Neural progenitor cell (in vitro differentiated cells): ENCODE results near the gene UBE2Q1. TPM values are rescaled to one million over a fixed set of nuclear protein-coding genes. Genes with fewer than 3 reads are reported as not detected.

Source experiments
- DNase-seq: peaks from one replicate; pipeline ENCODE4 v3.0.0-alpha.2; 2016; ENCODE audit warnings: low spot score
- H2AFZ ChIP-seq: fragments of 200-600 bp; sonication (generic); replicated peaks from 2 replicates; pipeline ENCODE4 v1.6.1; 2016; ENCODE audit warnings: antibody characterized with exemption
- H3F3A ChIP-seq: fragments of 200-600 bp; sonication (generic); 2 replicates; pipeline ENCODE4 v1.6.1; 2016; ENCODE audit warnings: antibody characterized with exemption, low read depth
- H3K27ac ChIP-seq: fragments of 200-600 bp; sonication (generic); 2 replicates; pipeline ENCODE4 v1.5.1; 2016; ENCODE audit warnings: mild to moderate bottlenecking
- H3K27me3 ChIP-seq: fragments of 200-600 bp; sonication (generic); 2 replicates; pipeline ENCODE4 v1.6.1; 2016; ENCODE audit warnings: mild to moderate bottlenecking, moderate library complexity
- H3K36me3 ChIP-seq: fragments of 200-600 bp; sonication (generic); 2 replicates; pipeline ENCODE4 v1.5.1; 2016
- H3K4me1 ChIP-seq: fragments of 200-600 bp; sonication (generic); 2 replicates; pipeline ENCODE4 v1.6.1; 2016; ENCODE audit warnings: mixed run types
- H3K4me2 ChIP-seq: fragments of 200-600 bp; sonication (generic); 2 replicates; pipeline ENCODE4 v1.6.1; 2016
- H3K4me3 ChIP-seq: fragments of 200-600 bp; sonication (generic); 2 replicates; pipeline ENCODE4 v1.5.1; 2016
- H3K79me2 ChIP-seq: fragments of 200-600 bp; sonication (generic); 2 replicates; pipeline ENCODE4 v1.6.1; 2016; ENCODE audit warnings: low read depth
- H3K9ac ChIP-seq: fragments of 200-600 bp; sonication (generic); 2 replicates; pipeline ENCODE4 v1.6.1; 2016
- H3K9me3 ChIP-seq: fragments of 200-600 bp; sonication (generic); 2 replicates; pipeline ENCODE4 v1.5.1; 2016; ENCODE audit warnings: low read depth
- H4K20me1 ChIP-seq: fragments of 200-600 bp; sonication (generic); 2 replicates; pipeline ENCODE4 v1.6.1; 2016; ENCODE audit warnings: low read depth
- H3K27ac Mint-ChIP-seq: 3 replicates; pipeline ENCODE4 v1.8.0; 2021; ENCODE audit warnings: mixed read lengths
- H3K27me3 Mint-ChIP-seq: 2 replicates; pipeline ENCODE4 v1.8.0; 2022; ENCODE audit warnings: low read depth, mild to moderate bottlenecking, inconsistent platforms, moderate library complexity, mixed read lengths; ENCODE audit not compliant: insufficient read depth
- H3K36me3 Mint-ChIP-seq: 3 replicates; pipeline ENCODE4 v1.8.0; 2021; ENCODE audit warnings: mixed read lengths
- H3K4me1 Mint-ChIP-seq: 3 replicates; pipeline ENCODE4 v1.8.0; 2021; ENCODE audit warnings: mixed read lengths
- H3K4me3 Mint-ChIP-seq: 3 replicates; pipeline ENCODE4 v1.8.0; 2021; ENCODE audit warnings: mild to moderate bottlenecking, moderate library complexity, mixed read lengths
- H3K9me3 Mint-ChIP-seq: 3 replicates; pipeline ENCODE4 v1.8.0; 2020; ENCODE audit warnings: mixed read lengths
- CTCF ChIP-seq: fragments of 200-600 bp; sonication (generic); IDR thresholded peaks from 2 replicates; pipeline ENCODE4 v1.5.1; 2017; ENCODE audit warnings: antibody characterized with exemption, mild to moderate bottlenecking
- EZH2 ChIP-seq: fragments of 200-600 bp; sonication (generic); IDR thresholded peaks from 2 replicates; pipeline ENCODE4 v1.6.1; 2017; ENCODE audit warnings: antibody characterized with exemption, mild to moderate bottlenecking, moderate library complexity
- EZH2phosphoT487 ChIP-seq: fragments of 200-600 bp; sonication (generic); IDR thresholded peaks from 2 replicates; pipeline ENCODE4 v1.6.1; 2017; ENCODE audit warnings: antibody characterized with exemption
- total RNA-seq: library from RNA; depleted of rRNA; stranded (reverse); fragments of >200 nt; gene quantifications from 2 replicates; pipeline ENCODE4 v1.2.3, GENCODE V29; 2015; ENCODE audit warnings: low replicate concordance

UBE2Q1 gene
- total RNA-seq, 1 donor from 2014 or later: 96.2 TPM

- Histone ChIP-seq H3K36me3 (no peaks in the 10 kb centered on the region), H3F3A (no peaks in the 10 kb centered on the region), H3K9ac (no peak overlapping the region), H3K4me2 (no peak overlapping the region), H3K4me3 (no peak overlapping the region), H3K79me2 (no peaks in the 10 kb centered on the region), H3K27me3 (no peaks in the 10 kb centered on the region), H3K27ac (no peak overlapping the region), H3K4me1 (peaks cover 5% of the 10 kb centered on the region), H3K9me3 (no peaks in the 10 kb centered on the region), H4K20me1 (no peaks in the 10 kb centered on the region), H2AFZ (no peak overlapping the region)
- DNase-seq: no peak
- Mint-ChIP-seq H3K4me1 (peaks cover 15% of the 10 kb centered on the region), H3K9me3 (no peaks in the 10 kb centered on the region), H3K27ac (no peak overlapping the region), H3K36me3 (peaks cover 21% of the 10 kb centered on the region), H3K4me3 (no peak overlapping the region), H3K27me3 (peaks cover 9% of the 10 kb centered on the region)
- TF ChIP-seq EZH2: no peak
- no peak for TF ChIP-seq CTCF
- TF ChIP-seq EZH2phosphoT487: no peak
Measured at GRCh38 chr1:154578058-154578418, 19.6 kb upstream of the UBE2Q1 start.

- peaks cover 9% of the 10 kb centered on the region for H3K27me3 Mint-ChIP-seq
- peaks cover 5% of the 10 kb centered on the region for H3K4me1 ChIP-seq
- H3K27ac ChIP-seq: no peak overlapping the region
- H3K36me3 ChIP-seq: no peaks in the 10 kb centered on the region
- H2AFZ ChIP-seq: no peak overlapping the region
- peaks cover 17% of the 10 kb centered on the region for H3K4me1 Mint-ChIP-seq
- no peaks in the 10 kb centered on the region for H3K9me3 Mint-ChIP-seq
- H3K4me2 ChIP-seq: no peak overlapping the region
- TF ChIP-seq CTCF (no peak), EZH2phosphoT487 (no peak), EZH2 (no peak)
- no peak overlapping the region for H3K4me3 Mint-ChIP-seq
- H3F3A ChIP-seq: no peaks in the 10 kb centered on the region
- H3K27me3 ChIP-seq: no peaks in the 10 kb centered on the region
- H3K36me3 Mint-ChIP-seq: peaks cover 21% of the 10 kb centered on the region
- H3K4me3 ChIP-seq: no peak overlapping the region
- no peaks in the 10 kb centered on the region for H4K20me1 ChIP-seq
- no peaks in the 10 kb centered on the region for H3K9me3 ChIP-seq
- no peaks in the 10 kb centered on the region for H3K79me2 ChIP-seq
- H3K27ac Mint-ChIP-seq: no peak overlapping the region
- H3K9ac ChIP-seq: no peak overlapping the region
- no peak for DNase-seq
Measured at GRCh38 chr1:154577346-154578057, 19.0 kb upstream of the UBE2Q1 start.

- no peak overlapping the region for H3K27ac Mint-ChIP-seq
- Histone ChIP-seq H4K20me1 (no peaks in the 10 kb centered on the region), H3K4me1 (peaks cover 5% of the 10 kb centered on the region), H3K9ac (no peak overlapping the region), H3K4me2 (no peak overlapping the region), H3K9me3 (no peaks in the 10 kb centered on the region), H2AFZ (no peak overlapping the region), H3K79me2 (no peaks in the 10 kb centered on the region), H3K27me3 (no peaks in the 10 kb centered on the region), H3K27ac (no peak overlapping the region), H3K36me3 (no peaks in the 10 kb centered on the region), H3K4me3 (no peak overlapping the region), H3F3A (no peaks in the 10 kb centered on the region)
- no peak for TF ChIP-seq EZH2phosphoT487
- TF ChIP-seq CTCF: no peak
- no peak for TF ChIP-seq EZH2
- H3K4me1 Mint-ChIP-seq: peaks cover 20% of the 10 kb centered on the region
- peaks cover 12% of the 10 kb centered on the region for H3K27me3 Mint-ChIP-seq
- H3K4me3 Mint-ChIP-seq: no peak overlapping the region
- no peak for DNase-seq
- H3K36me3 Mint-ChIP-seq: peaks cover 15% of the 10 kb centered on the region
- no peaks in the 10 kb centered on the region for H3K9me3 Mint-ChIP-seq
Measured at GRCh38 chr1:154575951-154576566, 17.6 kb upstream of the UBE2Q1 start.
